ENCODE measurements around the gene MAEA. TPM values are rescaled to one million over a fixed set of nuclear protein-coding genes. Genes with fewer than 3 reads are reported as not detected.

Gene MAEA
- total RNA-seq, 2 experiments from 2014 or later, result 63.9 to 70.0 TPM

DNA sequence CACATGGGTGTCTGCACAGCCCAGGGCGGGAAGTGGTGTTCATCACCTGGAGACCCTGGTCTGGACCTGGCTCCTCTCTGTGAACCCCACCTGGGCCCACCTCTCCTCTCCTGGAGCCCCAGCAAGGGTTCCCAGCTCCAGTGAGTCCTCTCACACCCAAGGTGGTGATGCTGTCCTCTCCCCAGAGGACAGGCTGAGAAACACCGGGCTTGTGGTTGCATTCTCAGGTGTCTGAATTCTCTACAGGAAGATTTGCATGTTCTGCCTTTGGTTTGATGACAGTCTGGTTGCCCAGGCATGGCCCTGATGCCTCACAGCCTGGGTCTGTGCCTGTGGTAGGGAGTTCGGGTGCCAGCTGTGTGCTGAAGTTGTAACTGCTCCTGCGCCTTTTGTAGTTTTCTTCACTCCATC is 3.8 kb downstream of the MAEA start:
- peaks cover 5% of the 10 kb centered on the region for H3K36me3 Mint-ChIP-seq
- no peak overlapping the region for H3K27ac Mint-ChIP-seq
- H3K27me3 Mint-ChIP-seq, result no peaks in the 10 kb centered on the region
- no peaks in the 10 kb centered on the region for H3K9me3 Mint-ChIP-seq (ENCODE audit: low read depth)
- DNase-seq (no peak), ATAC-seq (no peak)
- no peak overlapping the region for H3K4me3 Mint-ChIP-seq
- peaks cover 36% of the 10 kb centered on the region for H3K4me1 Mint-ChIP-seq
- CTCF ChIA-PET, result no interaction called here

DNA sequence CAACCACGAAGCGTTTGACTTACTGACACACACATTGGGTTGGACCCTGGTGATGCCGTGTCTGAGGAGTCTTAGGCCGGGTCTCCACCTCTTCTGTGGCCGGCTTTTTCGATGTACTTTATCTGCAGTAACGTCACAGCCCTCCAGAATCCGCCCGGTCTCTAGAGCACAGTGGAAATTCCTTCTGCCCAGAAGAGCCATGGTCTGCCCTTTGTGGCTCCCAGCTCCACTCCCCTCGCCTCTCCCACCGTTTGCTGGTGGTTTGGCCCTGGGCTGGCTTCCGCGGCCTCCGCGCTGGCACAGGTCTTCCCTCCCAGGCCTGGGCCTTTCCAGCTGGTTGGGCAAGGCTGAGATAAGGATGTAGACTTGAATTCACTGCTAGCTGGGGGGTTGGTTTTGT is 4.3 kb downstream of the MAEA start:
- Mint-ChIP-seq H3K9me3 (ENCODE audit: low read depth) (no peaks in the 10 kb centered on the region), H3K36me3 (peaks cover 5% of the 10 kb centered on the region), H3K27me3 (no peaks in the 10 kb centered on the region), H3K4me3 (no peak overlapping the region), H3K4me1 (peaks cover 33% of the 10 kb centered on the region), H3K27ac (no peak overlapping the region)
- DNase-seq (no peak), ATAC-seq (no peak)
- CTCF ChIA-PET, result no interaction called here

DNA sequence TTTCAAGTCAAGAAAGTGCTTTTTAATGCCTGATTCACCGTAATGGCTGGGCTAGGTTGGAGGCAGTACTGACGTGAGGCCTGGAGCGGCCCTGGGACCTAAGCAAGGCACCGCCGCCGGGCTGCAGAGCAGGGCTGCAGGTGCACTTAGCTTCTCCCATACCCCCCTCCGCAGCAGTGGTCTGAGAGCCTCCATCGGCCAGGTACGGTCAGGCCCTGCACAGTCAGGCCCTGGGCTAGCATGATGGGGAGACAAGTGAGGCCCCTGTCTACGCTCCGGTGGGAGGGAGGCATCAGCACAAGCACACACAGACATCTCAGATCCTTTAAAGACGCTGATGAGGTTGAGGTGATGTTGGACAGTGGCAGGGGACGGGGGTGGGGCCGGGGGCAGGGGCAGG is 4.7 kb downstream of the MAEA start:
- CTCF ChIA-PET, result no interaction called here
- peaks cover 33% of the 10 kb centered on the region for H3K4me1 Mint-ChIP-seq
- no peaks in the 10 kb centered on the region for H3K27me3 Mint-ChIP-seq
- H3K9me3 Mint-ChIP-seq (ENCODE audit: low read depth), result no peaks in the 10 kb centered on the region
- no peak for DNase-seq
- ATAC-seq, result no peak
- H3K36me3 Mint-ChIP-seq, result peaks cover 5% of the 10 kb centered on the region
- no peak overlapping the region for H3K4me3 Mint-ChIP-seq
- H3K27ac Mint-ChIP-seq, result no peak overlapping the region

DNA sequence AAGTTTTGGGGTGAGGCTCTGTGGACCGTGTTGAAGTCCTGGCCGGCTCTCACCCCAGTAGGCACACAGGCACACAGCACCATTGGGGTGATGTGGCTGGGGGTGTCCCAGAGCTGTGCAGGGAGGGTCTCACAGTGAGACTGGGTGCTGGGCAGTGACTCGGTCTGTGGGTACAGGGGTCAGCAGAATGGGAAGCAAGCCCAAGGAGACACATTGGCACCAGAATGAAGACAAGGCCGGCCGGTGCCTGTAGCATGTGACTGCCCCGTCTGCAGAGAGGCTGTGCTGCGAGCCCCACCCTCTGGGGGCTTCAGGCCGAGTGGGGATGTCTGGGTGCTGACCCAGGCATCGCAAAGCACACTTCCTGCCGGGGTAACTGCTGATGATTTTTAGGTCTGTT is 5.2 kb downstream of the MAEA start:
- DNase-seq, result no peak
- Mint-ChIP-seq H3K9me3 (ENCODE audit: low read depth) (no peaks in the 10 kb centered on the region), H3K27me3 (no peaks in the 10 kb centered on the region), H3K4me3 (no peak overlapping the region), H3K27ac (peak overlapping the region; percentile 33), H3K4me1 (peaks cover 33% of the 10 kb centered on the region), H3K36me3 (peaks cover 8% of the 10 kb centered on the region)
- CTCF ChIA-PET, result no interaction called here
- no peak for ATAC-seq

DNA sequence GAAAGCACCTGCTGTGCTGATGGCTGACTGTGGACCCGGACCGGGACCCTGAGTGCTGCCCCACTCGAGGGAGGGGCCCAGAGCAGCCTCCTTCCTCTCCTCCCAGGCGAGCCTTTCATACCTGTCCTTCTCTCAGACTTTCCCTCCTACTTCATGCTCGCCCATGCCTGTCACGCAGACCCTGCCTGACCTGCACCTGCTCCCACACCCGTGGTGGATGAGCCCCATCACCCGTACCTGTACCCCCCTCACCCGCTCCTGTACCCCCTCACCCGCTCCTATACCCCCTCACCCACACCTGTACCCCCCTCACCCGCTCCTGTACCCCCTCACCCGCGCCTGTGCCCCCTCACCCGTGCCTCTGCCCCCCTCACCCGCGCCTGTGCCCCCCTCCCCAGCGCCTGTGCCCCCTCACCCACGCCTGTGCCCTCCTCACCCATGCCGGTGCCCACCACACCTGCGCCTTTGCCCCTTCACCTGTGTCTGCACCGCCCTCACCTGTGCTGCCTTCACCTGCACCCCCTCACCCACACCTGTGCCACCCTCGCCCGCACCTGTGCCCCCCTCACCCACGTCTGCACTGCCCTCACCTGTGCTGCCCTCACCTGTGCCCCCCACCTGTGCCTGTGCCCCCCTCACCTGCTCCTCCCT is 5.8 kb downstream of the MAEA start:
- Mint-ChIP-seq H3K27ac (no peak overlapping the region), H3K36me3 (peaks cover 13% of the 10 kb centered on the region), H3K4me1 (peaks cover 33% of the 10 kb centered on the region), H3K9me3 (ENCODE audit: low read depth) (no peaks in the 10 kb centered on the region), H3K27me3 (no peaks in the 10 kb centered on the region), H3K4me3 (no peak overlapping the region)
- CTCF ChIA-PET, result no interaction called here
- ATAC-seq, result no peak
- no peak for DNase-seq

DNA sequence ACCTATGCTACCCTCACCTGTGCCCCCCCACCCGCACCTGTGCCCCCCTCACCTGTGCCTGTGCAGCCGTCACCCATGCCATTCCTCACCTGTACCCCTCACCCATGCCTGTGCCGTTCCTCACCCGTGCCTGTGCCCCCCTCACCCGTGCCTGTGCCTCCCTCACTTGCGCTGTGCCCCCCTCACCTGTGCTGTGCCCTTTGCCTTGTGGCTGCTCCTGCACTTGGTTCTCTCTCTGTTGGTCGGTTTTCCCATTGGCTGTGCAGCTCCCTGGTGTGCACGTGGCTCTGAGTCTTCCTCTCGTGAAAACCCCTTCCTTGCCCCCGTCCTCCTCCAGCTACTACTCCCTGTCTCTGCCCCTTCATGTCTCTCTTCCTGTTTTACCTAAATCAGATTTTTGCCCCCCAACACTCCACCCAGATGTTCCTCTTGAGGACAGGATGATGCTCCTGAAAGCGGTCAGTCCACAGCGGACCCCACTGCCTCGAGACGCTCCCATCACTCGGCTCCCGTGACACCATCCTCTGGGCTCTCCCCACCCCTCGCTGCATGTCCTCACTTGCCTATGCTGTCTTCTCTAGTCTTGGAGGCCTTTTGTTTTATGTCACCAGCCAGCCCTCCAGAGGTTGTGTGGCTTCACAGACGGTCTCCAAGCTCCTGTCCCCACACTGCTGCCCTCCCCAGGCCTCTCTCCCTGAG is 6.8 kb downstream of the MAEA start:
- peaks cover 14% of the 10 kb centered on the region for H3K36me3 Mint-ChIP-seq
- H3K4me3 Mint-ChIP-seq, result no peak overlapping the region
- no peak overlapping the region for H3K27ac Mint-ChIP-seq
- no peaks in the 10 kb centered on the region for H3K9me3 Mint-ChIP-seq (ENCODE audit: low read depth)
- ATAC-seq (no peak), DNase-seq (no peak)
- H3K4me1 Mint-ChIP-seq, result peaks cover 28% of the 10 kb centered on the region
- CTCF ChIA-PET, result no interaction called here
- H3K27me3 Mint-ChIP-seq, result no peaks in the 10 kb centered on the region

DNA sequence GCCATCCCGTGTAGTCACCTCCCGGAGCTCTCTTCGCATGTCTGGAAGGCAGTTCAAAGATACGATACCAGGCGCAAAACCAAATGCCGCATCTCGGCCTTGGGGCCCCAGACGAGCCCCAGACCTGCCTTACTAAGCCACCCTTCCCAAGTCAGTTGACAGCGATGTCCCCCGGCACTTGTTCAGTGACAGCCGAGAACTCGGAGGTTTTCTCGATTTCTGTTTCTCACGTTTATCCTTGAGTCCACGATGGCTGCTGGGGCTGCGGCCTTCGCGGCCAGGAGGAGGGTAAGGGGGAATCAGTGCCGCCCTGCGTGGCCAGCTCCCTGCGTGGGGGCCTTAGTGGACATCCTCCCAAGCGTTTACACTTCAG is 7.3 kb downstream of the MAEA start:
- ATAC-seq, result no peak
- Mint-ChIP-seq H3K27me3 (no peaks in the 10 kb centered on the region), H3K4me1 (peaks cover 23% of the 10 kb centered on the region), H3K4me3 (no peak overlapping the region), H3K27ac (no peak overlapping the region), H3K9me3 (ENCODE audit: low read depth) (no peaks in the 10 kb centered on the region), H3K36me3 (peaks cover 16% of the 10 kb centered on the region)
- no peak for DNase-seq
- CTCF ChIA-PET, result no interaction called here

DNA sequence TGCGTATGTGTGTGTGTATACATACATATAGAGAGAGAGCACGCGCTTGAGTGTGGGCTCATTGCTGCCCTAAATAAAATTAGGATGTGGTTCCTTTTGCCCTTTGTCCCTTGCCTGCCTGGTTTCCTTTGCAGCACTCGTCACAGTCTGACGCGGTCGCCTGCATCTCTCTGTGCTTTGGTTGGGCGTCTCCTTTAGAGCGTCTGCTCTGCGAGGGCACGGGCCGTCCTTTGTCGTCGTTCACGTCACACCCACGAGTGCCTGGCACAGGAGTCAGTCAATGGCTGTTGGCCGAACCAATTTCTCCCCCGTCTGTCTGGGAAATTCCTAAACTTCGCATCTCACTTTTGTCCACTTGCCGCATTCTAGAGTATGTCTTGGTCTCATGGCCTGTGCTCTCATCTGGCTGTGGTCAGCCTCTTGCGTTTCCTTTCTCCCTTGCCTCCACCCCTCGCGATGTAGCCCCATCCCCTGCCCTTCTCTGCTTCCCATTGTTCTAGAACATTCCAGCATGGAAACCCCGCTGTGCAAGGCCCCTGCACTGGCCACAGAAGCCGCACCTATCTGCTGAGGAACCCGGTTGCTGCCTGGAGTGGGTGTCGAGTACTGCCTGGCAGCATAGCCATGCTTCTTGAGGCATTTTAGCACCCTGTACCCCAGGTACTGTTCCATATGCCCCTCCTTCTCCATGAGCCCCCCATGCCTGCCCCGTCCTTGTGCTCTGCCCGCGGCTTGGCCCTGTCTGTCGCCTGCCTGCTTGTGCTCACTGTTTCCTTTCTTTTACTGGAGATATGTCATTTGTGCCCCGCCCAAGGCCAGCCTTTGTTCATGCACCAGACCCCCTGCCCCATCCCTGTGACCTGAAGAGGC is 8.0 kb downstream of the MAEA start:
- no peaks in the 10 kb centered on the region for H3K9me3 Mint-ChIP-seq (ENCODE audit: low read depth)
- H3K4me1 Mint-ChIP-seq, result peaks cover 16% of the 10 kb centered on the region
- H3K4me3 Mint-ChIP-seq, result no peak overlapping the region
- no peaks in the 10 kb centered on the region for H3K27me3 Mint-ChIP-seq
- no peak overlapping the region for H3K27ac Mint-ChIP-seq
- CTCF ChIA-PET, result no interaction called here
- H3K36me3 Mint-ChIP-seq, result peaks cover 19% of the 10 kb centered on the region
- DNase-seq (no peak), ATAC-seq (no peak)

DNA sequence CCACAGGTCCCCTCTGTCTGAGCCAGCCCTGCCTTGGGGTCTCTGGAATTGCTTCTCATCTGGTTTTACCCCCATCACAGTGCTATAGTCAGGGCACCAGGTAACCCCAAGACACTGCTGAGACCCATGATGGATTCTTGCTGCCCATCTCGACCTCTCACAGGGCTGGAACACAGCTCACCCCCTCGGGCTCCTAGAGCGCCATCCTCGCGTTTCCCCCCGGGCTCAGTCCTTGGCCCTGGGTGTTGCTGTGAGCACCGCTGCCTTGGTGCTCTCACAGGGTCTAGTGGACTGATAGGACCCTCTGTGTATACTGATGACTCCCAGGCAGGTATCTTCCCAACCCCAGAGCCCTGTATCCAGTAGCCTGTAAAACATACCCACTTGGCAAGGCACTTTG is 8.8 kb downstream of the MAEA start:
- peaks cover 23% of the 10 kb centered on the region for H3K36me3 Mint-ChIP-seq
- no peaks in the 10 kb centered on the region for H3K27me3 Mint-ChIP-seq
- H3K4me3 Mint-ChIP-seq, result no peak overlapping the region
- H3K27ac Mint-ChIP-seq, result no peak overlapping the region
- no peak for ATAC-seq
- H3K4me1 Mint-ChIP-seq, result peaks cover 16% of the 10 kb centered on the region
- CTCF ChIA-PET, result no interaction called here
- no peaks in the 10 kb centered on the region for H3K9me3 Mint-ChIP-seq (ENCODE audit: low read depth)
- DNase-seq, result no peak

DNA sequence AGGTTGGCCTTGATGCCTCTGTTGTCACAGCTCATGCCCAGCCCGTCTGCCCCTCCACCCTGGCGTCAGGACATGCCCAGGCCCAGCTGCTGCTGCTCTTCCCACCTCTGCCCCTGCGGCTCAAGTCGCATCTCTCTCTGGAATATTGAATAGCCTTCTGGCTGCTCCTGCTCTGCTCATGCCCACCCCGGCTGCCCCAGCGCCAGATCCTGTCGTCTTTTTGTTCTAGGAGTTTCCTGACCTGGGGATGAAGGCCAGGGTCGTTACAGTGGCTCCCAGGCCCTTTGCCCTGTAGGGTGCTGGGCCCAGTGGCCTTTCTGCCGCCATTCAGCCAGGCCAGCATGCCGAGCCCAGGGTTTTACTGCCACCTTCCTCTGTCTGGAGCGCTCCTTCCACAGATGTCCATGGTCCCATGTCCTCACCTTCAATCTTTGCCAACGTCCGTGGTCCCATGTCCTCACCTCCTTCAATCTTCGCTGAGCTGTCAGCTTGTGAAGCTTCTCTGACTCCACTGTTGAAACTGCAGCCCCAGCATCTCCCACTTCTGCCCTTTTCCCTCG is 9.7 kb downstream of the MAEA start:
- Mint-ChIP-seq H3K27me3 (no peaks in the 10 kb centered on the region), H3K36me3 (peaks cover 21% of the 10 kb centered on the region), H3K4me1 (peaks cover 12% of the 10 kb centered on the region), H3K9me3 (ENCODE audit: low read depth) (no peaks in the 10 kb centered on the region), H3K4me3 (no peak overlapping the region), H3K27ac (no peak overlapping the region)
- ATAC-seq (no peak), DNase-seq (no peak)
- CTCF ChIA-PET, result no interaction called here

DNA sequence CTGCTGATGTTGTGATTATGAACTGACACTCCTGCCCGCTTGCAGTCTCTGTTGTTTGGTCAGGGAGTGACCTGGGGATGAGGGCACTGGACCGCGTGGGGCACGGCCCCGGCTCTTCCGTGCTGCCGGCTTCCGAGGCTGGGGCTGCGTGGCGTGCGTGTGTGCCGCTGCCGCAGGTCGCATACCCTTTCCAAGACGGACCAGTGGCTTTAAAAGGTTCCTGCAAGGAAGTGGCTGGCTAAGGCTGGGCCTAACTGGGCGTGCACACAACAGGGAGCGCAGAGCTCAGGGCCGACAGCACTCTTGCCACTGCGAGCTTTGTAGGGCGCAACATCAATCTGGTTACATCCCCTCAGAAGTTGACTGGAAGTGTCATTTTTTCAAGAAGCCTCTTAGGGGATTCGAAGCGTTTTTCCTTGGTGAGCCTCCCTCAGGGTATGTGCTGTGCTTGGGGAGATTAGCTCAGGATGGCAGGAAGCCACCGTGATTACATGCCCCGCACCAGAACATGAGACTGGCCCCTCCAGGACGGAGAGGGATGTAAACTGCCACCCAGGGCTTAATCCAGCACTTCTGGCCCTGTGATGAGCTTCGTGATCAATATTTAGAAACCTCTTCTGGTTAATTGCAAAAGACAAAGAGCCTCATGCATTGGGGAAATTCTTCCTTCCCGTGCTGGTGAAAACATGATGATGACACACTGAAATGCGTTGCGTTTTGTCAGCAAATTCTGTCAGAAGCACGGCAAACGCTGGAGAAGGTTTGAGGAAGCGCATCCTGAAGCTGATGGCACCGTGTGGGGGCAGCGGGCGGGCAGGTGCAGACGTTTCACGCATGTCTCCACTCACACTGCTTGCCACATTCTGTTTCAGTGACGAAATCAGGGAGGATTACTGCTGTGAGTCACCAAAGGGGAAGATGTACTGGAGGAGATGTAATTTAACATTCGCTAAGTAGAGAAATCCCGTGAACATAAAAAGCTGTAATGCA is 11.1 kb downstream of the MAEA start:
- Mint-ChIP-seq H3K4me3 (no peak overlapping the region), H3K9me3 (ENCODE audit: low read depth) (no peaks in the 10 kb centered on the region), H3K36me3 (peaks cover 27% of the 10 kb centered on the region), H3K27me3 (no peaks in the 10 kb centered on the region), H3K4me1 (peaks cover 16% of the 10 kb centered on the region), H3K27ac (peak overlapping the region; percentile 1)
- DNase-seq (no peak), ATAC-seq (no peak)
- CTCF ChIA-PET, result interaction anchor here (1.0 to 1.2 kb wide), 2 partner anchors 10 to 370 kb away, joined by 3 read pairs; partner anchors contain the start of gene MAEA

DNA sequence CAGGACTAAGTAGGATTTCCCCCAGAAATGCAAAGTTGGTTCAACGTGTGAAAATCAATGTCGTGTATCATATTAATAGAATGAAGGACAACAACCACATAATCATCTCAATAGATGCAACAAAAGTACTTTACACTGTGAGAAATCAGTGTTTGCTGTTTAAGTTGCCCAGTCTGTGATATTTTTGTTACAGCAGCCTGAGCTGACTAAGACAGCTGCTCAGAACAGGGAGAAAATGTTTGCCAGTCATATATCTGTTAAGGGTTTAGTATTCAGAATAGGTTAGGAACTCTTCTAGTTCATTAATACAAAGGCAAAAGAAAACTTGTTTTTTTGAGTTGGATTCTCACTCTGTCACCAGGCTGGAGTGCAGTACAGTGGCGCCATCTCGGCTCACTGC is 12.5 kb downstream of the MAEA start:
- Mint-ChIP-seq H3K4me3 (no peak overlapping the region), H3K27ac (no peak overlapping the region), H3K27me3 (no peaks in the 10 kb centered on the region), H3K36me3 (peaks cover 31% of the 10 kb centered on the region), H3K4me1 (peaks cover 28% of the 10 kb centered on the region), H3K9me3 (ENCODE audit: low read depth) (no peaks in the 10 kb centered on the region)
- CTCF ChIA-PET, result no interaction called here
- DNase-seq, result no peak
- ATAC-seq, result no peak

DNA sequence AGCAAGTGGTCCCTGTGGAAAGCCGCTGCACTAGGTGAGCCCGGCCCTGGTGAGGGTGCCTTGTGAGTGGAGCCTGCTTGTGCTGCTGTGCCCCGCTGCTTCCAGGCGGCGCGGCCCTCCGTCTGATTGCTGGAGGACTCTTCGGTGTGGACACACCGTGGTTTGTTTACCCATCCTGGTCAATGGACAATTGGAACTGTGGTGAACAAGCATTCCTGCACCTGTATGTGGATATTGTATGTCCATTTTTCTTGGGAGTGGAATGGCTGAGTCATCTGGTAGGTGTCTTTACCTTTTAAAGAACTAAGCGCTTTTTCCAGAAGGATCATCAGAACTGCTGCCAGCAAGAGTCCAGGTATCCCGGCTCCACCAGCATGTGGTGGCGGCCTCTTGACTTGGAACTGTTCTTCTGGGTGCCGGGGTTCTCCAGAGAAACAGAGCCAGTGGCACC is 15.6 kb downstream of the MAEA start:
- H3K9me3 Mint-ChIP-seq (ENCODE audit: low read depth), result no peaks in the 10 kb centered on the region
- no peaks in the 10 kb centered on the region for H3K27me3 Mint-ChIP-seq
- DNase-seq (no peak), ATAC-seq (no peak)
- H3K4me1 Mint-ChIP-seq, result peaks cover 56% of the 10 kb centered on the region
- peak overlapping the region; percentile 78 for H3K27ac Mint-ChIP-seq
- peaks cover 35% of the 10 kb centered on the region for H3K36me3 Mint-ChIP-seq
- CTCF ChIA-PET, result no interaction called here
- H3K4me3 Mint-ChIP-seq, result peak overlapping the region; percentile 24

Measured in activated CD8-positive, alpha-beta memory T cell treated with anti-CD3 and anti-CD28 coated beads, Interleukin-2, amount 10 ng/mL, durations not matched to agents 7 days and 5 days (primary cell).